CD4-positive, alpha-beta T cell treated with Interleukin-4 for 4 hours (primary cell): ENCODE measurements around the gene IL12RB2.

Source experiments
- DNase-seq: peaks from one replicate; pipeline ENCODE4 v3.0.0-alpha.2; 2020

The IL12RB2 gene

DNA sequence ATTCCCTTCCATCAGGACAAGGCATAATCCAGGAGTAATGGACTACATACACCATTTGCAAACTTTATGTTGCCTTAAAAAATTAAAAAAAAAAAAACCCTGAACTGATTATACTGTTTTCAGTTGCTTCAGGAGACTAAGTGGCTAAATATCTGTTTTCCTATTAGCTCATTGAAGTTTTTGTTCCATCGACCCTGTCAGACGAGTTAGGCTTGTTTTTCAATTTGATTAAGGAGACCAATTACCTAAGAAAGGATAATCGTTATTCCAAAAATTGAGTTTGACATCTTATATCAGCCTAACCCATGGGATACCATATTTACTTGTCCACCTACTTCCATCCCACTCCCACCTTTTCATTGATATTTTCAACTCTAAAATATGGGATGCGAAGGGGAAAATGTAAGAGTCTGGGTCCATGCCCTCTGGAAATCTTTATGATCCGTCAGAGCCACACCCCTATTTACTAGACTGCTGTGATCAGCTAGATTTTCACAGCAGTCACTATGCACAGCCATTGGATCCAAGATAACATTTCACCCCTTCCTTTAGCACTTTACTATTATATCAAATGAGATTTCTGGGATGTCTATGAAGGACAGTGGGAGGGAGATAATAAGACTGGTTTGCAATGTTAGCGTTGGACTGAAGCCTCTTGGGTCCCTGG lies 41.0 kb downstream of the IL12RB2 start:
- DNase-seq, result no peak

DNA sequence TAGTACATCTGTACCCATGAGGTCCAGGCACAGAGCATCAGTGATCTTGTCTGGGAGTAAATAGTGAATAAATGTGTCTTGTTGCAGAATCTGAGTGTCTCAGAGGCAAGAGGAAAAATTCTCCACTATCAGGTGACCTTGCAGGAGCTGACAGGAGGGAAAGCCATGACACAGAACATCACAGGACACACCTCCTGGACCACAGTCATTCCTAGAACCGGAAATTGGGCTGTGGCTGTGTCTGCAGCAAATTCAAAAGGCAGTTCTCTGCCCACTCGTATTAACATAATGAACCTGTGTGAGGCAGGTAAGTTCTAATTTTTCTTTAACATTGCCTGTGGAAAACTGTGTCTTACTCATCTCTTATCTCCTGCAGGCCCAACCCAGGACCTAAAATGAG lies 43.1 kb downstream of the IL12RB2 start:
- no peak for DNase-seq

DNA sequence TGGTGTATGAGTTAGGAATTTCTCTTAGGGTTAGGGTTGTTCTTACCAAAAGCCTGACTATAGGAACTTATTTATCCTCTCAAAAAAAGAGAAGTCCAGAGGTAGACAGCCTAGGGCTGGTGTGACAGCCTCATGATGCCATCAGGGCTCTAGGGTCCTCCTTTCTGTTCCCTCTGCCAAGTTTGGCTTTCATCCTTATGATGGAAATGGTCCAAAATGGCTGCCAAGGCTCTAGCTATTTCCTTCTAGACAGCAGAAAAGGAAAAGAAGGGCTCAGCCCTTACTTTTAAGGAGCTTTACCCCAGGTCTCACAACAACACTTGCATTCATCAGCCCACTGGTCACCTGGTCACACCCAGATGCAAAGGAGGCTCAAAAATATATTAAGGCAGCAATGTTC lies 44.5 kb downstream of the IL12RB2 start:
- DNase-seq, result no peak

DNA sequence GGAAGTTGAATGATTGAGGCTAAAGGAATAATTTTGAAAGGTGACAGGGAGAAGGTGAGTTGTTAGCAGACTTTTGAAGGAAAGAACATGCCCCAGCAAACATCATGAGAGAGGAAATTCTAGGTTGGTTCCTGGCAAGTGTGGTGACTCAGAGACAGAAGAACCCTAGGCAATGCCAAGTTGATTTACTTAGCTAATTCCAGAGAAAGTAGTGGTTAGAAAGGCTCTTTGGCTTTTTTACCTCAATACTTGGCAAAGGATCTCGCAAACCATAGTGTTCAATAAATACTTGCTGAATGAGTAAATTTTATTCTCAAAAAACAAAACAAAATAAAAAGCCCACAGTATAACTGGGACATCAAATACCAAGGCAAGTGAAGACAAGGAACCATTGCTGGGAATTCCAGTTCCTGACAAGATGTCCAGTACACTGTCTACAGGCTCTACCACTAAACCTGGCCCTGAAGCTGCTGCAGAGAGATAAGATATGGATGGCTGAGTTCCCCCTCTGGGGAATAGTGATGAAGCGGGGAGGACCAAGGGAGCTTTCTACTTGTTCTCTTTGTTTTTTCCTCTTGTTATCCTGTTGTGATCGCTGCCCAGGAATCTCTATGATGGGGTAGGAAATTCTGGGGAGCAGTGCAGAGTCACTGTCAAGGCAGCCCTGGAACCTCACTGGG lies 48.2 kb downstream of the IL12RB2 start:
- DNase-seq, result no peak

DNA sequence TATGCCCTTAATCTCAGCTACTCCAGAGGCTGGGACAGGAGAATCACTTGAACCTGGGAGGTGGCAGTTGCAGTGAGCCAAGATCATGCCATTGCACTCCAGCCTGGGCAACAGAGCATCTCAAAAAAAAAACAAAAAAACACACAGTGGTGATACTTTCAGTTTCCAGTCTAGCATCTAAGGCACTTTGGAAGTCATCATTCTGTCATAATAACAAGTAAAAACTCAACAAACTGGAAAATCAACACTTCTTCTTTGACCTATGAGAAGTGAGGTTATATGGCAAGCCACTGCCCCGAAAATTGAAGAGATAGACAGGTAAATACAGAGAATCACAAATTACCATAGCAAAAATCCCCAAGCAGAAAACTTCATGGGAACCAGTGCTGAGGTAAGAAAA lies 51.9 kb downstream of the IL12RB2 start:
- no peak for DNase-seq

DNA sequence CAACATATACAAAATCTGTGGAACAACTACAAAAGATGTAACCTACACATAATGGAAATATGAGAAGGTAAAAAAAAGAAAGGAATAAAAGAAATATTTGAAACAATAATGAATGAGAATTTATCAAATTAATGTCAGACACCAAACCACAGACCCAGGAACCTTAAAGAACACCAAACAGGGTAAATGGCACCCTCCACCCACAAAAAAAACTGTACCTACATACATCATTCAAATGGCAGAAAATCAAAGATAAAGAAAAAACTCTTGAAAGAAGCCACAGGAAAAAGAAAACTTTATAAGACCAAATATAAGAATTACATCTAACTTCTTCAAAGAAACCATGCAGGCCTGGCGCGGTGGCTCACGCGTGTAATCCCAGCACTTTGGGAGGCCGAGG lies 54.0 kb downstream of the IL12RB2 start:
- DNase-seq, result no peak

DNA sequence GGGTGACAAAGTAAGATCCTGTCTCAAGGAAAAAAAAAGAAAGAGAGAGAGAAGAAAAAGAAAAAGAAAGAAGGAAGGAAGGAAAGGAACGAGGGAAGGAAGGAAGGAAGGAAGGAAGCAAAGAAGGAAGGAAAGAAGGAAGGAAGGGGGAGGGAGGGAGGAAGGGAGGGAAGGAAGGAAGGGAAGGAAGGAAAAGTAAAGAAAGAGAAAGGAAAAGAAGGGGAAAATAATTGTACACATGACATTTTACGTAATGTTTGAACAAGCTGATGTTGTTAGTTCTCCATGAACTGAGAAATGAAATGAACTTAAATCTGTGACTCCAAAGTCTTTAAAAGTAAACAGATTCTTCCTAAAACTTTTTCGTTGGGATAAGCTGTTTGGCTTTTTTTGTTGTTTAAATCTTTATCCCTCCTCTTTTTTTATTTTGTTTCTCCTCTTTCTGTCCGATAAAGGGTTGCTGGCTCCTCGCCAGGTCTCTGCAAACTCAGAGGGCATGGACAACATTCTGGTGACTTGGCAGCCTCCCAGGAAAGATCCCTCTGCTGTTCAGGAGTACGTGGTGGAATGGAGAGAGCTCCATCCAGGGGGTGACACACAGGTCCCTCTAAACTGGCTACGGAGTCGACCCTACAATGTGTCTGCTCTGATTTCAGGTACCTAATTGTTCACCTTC lies 59.8 kb downstream of the IL12RB2 start:
- no peak for DNase-seq

DNA sequence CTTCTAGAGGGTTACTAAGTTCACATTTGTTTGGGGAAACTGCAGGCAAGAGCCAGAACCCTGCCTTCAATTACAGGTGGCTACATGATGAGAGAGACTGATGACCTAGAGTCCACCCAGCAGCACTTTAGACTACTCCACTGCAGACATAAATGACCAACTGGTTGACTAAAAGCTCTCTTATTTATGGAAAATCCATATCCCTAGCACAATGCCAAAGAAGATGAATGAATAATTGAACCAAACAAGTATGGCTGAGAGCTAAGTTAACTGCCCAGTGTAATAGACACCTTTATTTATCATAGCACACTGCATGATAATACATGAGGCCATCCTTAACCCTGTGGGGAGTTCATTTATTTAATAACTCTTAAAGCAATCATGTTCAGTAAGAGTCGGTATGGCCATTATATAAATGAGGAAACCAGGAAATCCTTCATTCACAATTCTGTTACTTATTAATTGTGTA lies 60.4 kb downstream of the IL12RB2 start:
- DNase-seq, result no peak

DNA sequence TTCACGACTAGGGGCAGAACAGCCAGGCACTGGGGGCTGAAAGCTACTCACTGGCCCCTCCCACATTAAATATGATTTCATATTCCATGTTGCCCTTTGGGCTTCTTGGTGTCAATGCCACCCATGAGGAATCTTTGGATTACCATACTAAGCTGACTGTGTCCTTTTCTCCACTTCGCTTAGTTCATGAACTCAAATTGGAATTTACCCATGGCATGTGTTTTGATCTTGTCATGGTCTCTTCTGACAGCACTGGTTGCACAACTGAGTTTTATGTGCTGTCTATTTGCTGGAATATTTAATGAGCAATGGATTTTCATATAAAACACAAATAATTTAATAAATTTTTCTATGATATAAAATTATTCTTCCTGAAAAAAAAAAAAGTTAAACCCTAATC lies 63.4 kb downstream of the IL12RB2 start:
- DNase-seq, result no peak

DNA sequence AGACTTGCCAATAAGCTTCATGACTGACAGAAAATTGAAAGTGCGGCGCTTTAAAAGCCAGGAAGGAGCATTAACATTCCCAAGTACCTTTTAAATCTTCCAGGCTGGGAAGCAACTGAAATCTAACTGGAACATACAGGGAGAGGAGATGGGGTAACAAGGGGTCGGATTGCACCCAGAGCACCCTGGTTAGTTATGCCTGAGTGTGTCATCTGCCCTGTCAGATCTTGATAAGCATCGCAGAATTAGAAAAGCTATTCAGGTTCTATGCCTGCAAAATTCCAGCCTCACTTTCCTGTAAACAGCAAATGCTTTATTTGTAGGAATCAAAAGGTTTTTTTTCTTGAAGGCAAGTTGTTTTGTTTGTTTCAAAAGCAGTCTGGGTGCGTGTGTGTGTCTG lies 64.0 kb downstream of the IL12RB2 start:
- DNase-seq, result no peak

DNA sequence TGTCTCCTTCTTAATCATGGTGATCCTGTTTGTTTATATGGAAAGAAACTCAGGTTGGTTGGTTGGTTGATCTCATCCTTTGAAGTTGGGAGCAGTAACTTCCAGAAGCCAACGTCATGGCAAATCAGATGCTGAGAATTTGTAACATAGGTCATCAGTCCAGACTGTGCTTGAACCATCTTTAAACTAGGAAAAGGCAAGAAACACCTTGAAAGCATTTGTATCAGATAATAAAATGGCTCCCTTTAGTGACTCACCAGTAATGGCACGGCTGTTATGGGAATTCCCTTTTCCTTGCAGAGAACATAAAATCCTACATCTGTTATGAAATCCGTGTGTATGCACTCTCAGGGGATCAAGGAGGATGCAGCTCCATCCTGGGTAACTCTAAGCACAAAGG lies 64.5 kb downstream of the IL12RB2 start:
- no peak for DNase-seq

DNA sequence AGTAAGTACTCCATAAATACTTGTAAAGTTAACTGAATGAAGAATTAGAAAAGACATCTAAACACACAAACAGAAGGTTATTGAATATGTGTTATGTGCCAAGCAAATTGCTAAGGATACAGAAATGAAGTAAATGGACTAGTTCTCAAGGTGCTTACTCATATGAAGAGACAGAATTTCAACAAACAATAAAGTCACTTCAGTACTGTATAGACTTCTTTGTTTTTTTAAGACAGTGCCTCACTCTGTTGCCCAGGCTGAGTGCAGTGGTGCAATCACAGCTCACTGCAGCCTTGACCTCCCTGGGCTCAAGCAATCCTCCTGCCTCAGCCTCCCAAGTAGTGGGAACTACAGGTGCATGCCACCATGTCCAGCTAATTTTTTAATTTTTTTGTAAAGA lies 65.2 kb downstream of the IL12RB2 start:
- no peak for DNase-seq

DNA sequence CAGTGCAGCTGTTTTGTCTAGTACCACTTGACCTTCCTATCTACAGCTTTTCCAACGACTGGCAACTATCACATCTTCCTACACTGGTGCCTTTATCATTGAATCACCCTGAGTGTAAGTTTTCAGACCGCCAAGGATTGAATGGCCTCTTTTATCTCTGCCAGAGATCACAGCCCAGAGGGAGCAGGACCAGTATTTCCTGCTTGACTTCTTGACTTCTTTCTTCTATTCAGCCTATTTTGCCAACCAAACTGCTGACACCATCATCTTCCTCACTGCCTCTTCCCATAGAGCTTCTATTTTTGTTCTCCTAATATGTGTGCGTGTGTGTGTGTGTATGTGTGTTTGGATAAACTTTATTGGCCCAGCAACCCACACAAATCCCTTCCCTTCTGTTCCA lies 68.7 kb downstream of the IL12RB2 start:
- DNase-seq, result no peak

DNA sequence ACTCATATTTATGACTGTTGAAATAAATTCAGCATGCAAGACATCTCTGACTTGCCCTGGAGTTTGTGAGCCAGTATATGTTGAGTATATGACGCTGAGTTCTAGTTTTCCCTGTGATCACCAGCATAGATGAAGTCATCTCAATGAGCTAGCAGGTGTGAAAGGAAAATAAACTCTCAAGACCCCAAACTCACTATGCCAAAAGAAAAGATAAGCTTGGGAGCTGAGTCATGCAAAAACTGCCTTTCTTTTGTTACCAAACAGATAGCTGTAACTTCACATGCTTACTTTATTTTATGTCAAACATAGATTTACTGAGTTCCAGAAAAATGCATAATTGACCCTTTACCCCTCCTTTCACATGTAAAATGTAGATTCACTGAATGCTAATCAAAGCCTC lies 69.6 kb downstream of the IL12RB2 start:
- no peak for DNase-seq

DNA sequence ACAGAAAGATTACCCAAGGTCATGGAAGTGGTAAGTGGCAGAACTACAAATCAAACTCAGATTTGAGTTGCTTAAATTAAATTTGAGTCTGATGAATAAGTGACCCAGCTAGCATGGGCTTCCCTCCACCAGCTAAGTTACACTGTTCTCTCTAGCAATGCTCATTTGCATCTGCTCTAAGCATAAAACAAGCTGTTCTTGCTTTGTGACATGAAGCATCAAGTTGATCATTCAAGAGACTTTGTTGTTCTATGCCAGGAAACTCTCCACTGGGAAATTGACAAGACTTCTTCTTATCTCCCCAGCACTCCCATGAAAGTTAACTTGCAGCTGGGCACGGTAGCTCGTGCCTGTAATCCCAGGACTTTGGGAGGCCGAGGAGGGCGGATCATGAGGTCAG lies 73.5 kb downstream of the IL12RB2 start:
- DNase-seq, result no peak

DNA sequence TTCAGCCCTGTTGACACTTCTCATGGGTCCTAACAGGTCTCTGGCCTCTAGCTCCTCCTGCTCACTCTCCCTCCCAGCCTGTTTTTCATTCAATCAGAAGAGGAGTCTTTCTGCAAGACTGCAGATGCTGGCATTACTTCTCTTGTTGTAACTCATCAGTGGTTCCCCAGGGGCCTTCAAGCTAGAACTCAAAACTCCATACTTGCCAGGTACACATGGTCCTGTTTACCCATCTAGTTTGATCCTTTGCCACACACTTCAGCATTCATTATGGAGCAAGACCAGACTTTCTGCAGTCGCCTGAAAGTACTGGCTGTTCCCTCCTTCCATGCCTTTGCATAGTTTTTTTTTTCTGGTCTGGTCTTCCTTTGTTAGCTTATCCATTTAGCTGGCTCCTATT lies 74.6 kb downstream of the IL12RB2 start:
- DNase-seq, result no peak

DNA sequence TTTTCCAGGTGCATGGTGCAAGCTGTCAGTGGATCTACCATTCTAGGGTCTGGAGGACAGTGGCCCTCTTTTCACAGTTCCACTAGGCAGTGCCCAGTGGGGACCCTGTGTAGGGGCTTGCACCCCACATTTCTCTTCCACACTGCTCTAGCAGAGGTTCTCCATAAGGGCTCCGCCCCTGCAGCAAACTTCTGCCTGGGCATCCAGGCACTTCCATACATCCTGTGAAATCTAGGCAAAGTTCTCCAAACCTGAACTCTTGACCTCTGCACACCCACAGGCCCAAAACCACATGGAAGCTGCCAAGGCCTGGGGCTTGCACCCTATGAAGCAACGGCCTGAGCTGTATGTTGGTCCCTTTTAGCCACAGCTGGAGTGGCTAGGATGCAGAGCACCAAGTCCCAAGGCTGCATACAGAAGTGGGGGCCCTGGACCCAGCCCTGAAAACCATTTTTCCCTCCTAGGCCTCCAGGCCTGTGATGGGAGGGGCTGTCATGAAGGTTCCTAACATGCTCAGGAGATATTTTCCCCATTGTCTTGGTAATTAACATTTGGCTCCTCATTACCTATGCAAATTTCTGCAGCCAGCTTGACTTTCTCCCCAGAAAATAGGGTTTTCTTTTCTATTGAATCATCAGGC lies 76.4 kb downstream of the IL12RB2 start:
- no peak for DNase-seq

DNA sequence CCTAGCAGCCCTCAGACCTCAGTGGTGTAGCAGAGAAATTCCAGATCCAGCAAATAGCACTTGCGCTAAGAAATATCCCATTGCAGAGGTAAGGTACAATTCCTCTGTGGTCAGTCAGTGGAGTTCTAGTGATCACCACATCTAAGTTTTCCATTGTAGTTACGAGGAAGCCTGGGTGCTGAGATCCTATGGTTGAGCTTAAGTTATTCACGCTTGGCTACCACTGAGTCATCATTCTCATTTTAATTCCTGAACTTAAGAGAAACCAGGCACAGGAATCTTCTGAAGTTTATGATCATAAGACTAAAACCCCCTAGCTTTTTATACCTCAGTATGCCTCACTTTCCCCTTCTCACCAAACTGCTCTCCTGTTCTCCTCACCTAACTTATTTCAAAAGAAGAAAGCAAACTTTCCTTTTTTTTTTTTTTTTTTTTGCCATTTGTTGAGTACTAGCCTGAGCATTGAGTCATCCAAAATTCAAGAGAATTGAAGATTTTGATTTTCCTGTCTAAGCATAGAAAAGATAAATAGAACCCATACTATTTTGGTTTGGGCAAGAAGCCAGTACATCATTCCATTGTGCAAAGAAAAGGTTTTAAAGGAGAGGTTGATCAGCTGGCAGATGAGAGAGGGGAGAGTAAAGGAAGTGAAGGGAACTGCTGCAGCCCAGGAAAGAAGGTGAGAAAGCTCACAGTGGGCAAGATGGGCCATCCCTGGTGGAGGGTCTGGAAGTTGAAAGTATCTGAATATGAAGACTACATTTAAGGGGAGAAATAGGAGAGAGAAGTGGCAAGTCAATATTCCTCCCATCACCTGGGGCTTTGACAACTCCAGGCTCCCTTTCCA lies 82.6 kb downstream of the IL12RB2 start:
- no peak for DNase-seq

DNA sequence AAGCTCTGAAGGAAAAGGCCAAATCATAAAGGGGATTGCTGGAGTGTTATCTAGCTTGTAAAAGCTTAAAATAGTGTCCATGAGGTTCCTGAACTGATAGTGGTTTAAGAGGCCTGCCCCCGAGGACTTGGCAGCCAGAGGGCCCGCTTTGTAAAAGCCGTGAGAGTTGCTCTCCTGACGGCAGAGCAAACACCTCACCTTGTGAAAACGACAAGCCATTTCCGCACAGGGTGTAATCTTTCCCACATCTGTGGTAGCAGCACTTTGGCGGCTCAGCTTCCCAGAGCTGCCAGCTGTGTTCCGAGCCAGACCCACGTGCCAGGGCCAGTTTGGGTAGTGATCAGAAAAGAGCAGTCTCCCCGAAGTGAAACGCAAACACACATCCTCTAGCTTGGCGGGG lies 85.6 kb downstream of the IL12RB2 start:
- no peak for DNase-seq

DNA sequence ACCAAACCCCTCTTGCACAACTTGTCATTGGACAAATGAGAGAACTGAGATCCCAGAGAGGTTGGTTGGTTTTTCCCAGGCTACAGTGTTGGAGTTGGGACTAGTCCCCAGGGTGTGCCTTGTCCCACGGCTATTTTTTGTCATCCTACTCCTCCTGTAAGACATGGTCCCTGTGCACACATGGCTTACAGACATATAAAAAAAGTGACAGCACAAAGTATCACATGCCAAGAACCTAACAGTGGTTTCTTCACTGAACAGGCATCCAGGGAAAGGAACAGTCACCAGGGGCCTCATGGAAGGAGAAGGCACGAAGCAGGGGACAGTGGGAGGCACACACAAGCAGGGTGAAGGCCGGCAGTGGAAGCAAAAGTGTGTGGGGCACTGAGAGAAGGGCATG lies 86.1 kb downstream of the IL12RB2 start:
- DNase-seq, result no peak

DNA sequence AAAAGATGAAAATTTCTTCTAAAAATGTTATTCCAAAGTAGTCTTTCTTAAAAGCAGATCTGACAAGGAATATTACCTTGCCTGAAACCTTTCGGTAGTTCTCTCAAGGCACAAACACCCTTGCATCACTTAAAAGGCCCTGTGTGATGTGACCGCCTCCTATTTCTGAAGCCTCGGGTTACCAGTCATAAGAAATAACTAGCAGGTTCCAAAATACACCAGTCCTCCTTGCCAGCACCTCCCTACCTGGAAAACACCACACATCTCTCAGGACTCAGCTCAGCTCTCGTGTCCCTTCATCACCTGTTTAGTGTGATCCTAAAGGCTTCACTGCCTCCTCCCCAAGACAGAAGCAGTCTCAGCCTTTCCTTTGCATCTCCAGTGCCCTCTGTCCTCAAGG lies 86.9 kb downstream of the IL12RB2 start:
- DNase-seq, result no peak

DNA sequence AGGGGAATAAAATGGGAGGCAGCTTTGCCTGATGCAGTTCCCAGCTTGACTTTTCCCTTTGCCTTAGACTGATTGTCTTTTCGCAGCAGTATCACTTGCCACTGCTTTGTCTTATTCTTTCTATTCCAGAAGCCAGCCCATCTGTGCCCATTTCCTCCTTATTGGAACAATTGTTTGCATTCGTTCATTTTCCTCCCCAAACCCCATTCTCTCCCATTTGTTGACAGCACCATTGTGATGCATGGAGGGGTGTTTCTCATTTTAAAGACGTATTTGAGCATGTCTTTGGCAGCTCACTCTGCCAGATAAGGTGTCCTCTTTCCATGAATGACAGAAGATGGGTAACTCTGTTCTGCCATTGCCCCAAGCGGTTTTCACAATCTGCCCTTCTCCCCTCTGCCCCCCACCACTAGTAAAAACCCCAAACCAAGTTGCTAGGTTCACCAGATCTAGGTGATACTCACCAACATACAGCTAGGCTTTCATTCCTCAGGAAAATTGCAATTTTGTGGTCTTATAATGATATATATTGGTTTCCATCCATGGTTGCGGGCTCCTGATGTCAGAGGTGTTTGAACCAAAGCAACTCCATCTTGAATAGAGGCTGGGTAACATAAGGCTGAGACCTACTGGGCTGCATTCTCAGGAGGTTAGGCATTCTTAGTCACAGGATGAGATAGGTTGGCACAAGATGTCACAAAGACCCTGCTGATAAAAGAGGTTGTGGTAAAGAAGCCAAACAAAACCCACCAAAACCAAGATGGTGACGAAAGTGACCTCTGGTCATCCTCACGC lies 91.7 kb downstream of the IL12RB2 start:
- no peak for DNase-seq
